Suprapubic skin (tissue), 4 donors: Measurements from ENCODE around the gene SLC28A1. TPM values are rescaled to one million over a fixed set of nuclear protein-coding genes. Genes with fewer than 3 reads are reported as not detected.
"Not testable (repeated sequence)": the region's sequence is repeated elsewhere in the genome, so short reads cannot be mapped to it uniquely, and the experiment has no call there.

Experiments
- DNase-seq, 2 donors: peaks; one replicate each; pipeline ENCODE4 v3.0.0-alpha.2; 2019; ENCODE audit warnings: low spot score in 2 of 2
- H3K27ac ChIP-seq: fragments of 200-600 bp; sonication (generic); one replicate; pipeline ENCODE4 v1.5.1; 2019
- H3K27me3 ChIP-seq: fragments of 200-600 bp; sonication (generic); one replicate; pipeline ENCODE4 v1.5.1; 2019
- H3K36me3 ChIP-seq: fragments of 200-600 bp; sonication (generic); one replicate; pipeline ENCODE4 v1.5.1; 2019
- H3K4me1 ChIP-seq: fragments of 200-600 bp; sonication (generic); one replicate; pipeline ENCODE4 v1.5.1; 2019
- H3K4me3 ChIP-seq: fragments of 200-600 bp; sonication (generic); one replicate; pipeline ENCODE4 v1.5.1; 2019; ENCODE audit warnings: mild to moderate bottlenecking
- H3K9me3 ChIP-seq: fragments of 200-600 bp; sonication (generic); one replicate; pipeline ENCODE4 v1.5.1; 2019
- CTCF ChIP-seq, 2 donors: fragments of 200-600 bp in 1 of 2; fragments of 450-650 bp in 1 of 2; sonication (generic) in 1 of 2; IDR thresholded peaks; one replicate each; pipeline ENCODE4 v1.5.1; 2016 to 2019; ENCODE audit warnings: antibody characterized with exemption in 2 of 2, mild to moderate bottlenecking in 1 of 2, moderate library complexity in 1 of 2
- EP300 ChIP-seq: sonication (generic); formaldehyde crosslinking; IDR thresholded peaks from one replicate; pipeline ENCODE4 v1.6.1; 2017; ENCODE audit warnings: antibody characterized with exemption
- POLR2A ChIP-seq, 2 donors: fragments of 450-650 bp; IDR thresholded peaks; one replicate each; pipeline ENCODE4 v1.6.1; 2017; ENCODE audit warnings: antibody characterized with exemption in 2 of 2, mild to moderate bottlenecking in 2 of 2, moderate library complexity in 2 of 2
- POLR2AphosphoS5 ChIP-seq, 3 donors: sonication (generic); formaldehyde crosslinking; IDR thresholded peaks; one replicate each; pipeline ENCODE4 v1.6.1; 2017; ENCODE audit warnings: antibody characterized with exemption in 3 of 3
- WGBS: methylation state at CpG from one replicate; pipeline ENCODE4 v1.1.5; 2018; 5-methylcytosine and 5-hydroxymethylcytosine counted together
- total RNA-seq, 4 donors: library from RNA; depleted of rRNA; stranded (reverse); fragments of >200 nt; gene quantifications; one replicate each; pipeline ENCODE4 v1.1.0, GENCODE V29; 2016

SLC28A1 gene
- total RNA-seq, 4 donors from 2014 or later = not detected

- TF ChIP-seq POLR2A (IDR thresholded peaks at IDR 0.05) = no peak
- no peak overlapping the region for H3K27ac ChIP-seq
- H3K27me3 ChIP-seq = no peaks in the 10 kb centered on the region
- no peak overlapping the region for H3K4me3 ChIP-seq
- 91% methylated on average over 5 of the region's 5 CpGs for WGBS
- H3K4me1 ChIP-seq = no peaks in the 10 kb centered on the region
- H3K36me3 ChIP-seq = no peaks in the 10 kb centered on the region
- no peak for DNase-seq
- no peaks in the 10 kb centered on the region for H3K9me3 ChIP-seq
Measured at GRCh38 chr15:84874981-84875699, 9.3 kb upstream of the SLC28A1 start.

DNA sequence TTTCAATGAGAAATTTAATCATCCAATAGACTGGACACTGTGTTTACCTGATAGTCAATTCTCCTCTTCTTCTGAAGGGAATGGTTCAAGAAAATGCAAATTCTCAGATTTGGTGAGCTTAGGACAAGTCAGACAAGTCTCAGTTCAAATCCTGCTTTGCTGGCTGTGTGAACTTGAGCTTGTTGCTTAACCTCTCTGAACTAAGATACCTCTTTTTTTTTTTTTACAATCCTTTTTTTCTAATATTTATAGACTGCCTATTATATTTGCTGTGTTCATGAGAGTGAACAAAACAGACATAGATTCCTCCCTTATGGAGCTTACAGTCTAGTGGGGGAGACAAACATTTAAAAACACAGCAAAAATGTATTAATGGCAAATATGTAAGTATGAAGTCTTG, 8.2 kb upstream of the SLC28A1 start:
- DNase-seq = no peak
- Histone ChIP-seq H3K9me3 (no peaks in the 10 kb centered on the region), H3K27me3 (no peaks in the 10 kb centered on the region), H3K36me3 (no peaks in the 10 kb centered on the region), H3K27ac (no peak overlapping the region), H3K4me1 (no peaks in the 10 kb centered on the region), H3K4me3 (no peak overlapping the region)
- TF ChIP-seq CTCF (IDR thresholded peaks at IDR 0.05) (no peak), POLR2AphosphoS5 (IDR thresholded peaks at IDR 0.05) (no peak), EP300 (no peak), POLR2A (IDR thresholded peaks at IDR 0.05) (no peak)

DNA sequence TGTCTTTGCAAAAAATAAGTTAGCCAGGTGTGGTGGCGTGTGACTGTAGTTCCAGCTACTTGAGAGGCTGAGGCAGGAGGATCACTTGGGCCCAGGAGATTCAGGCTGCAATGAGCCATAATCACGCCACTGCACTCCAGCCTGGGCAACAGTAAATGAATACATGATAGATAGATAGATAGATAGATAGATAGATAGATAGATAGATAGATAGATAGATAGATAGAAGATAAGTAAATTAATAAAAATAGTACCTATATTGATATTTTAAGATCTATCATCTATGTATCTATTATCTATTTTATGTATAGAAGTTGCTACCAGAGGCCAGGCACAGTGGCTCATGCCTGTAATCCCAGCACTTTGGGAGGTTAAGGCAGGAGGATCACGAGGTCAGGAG, 6.8 kb upstream of the SLC28A1 start:
- not testable (repeated sequence) for H3K27ac ChIP-seq, DNase-seq, H3K36me3 ChIP-seq, H3K4me3 ChIP-seq, H3K4me1 ChIP-seq, H3K9me3 ChIP-seq, H3K27me3 ChIP-seq
- WGBS = 90% methylated on average over 3 of the region's 3 CpGs

- Histone ChIP-seq H3K4me3 (no peak overlapping the region), H3K27ac (no peak overlapping the region), H3K9me3 (no peaks in the 10 kb centered on the region), H3K36me3 (no peaks in the 10 kb centered on the region), H3K4me1 (no peaks in the 10 kb centered on the region), H3K27me3 (no peaks in the 10 kb centered on the region)
- DNase-seq = no peak
- WGBS = 51% methylated on average over 4 of the region's 4 CpGs
- TF ChIP-seq CTCF (IDR thresholded peaks at IDR 0.05) = peak in 1 of 2 donors; percentile 68
- no peak for TF ChIP-seq POLR2A (IDR thresholded peaks at IDR 0.05)
- no peak for TF ChIP-seq EP300
Measured at GRCh38 chr15:84878504-84878903, 6.0 kb upstream of the SLC28A1 start.

GRCh38 chr15:84879088-84879780, 5.2 kb upstream of the SLC28A1 start:
- H3K27ac ChIP-seq = no peak overlapping the region
- no peak for TF ChIP-seq EP300
- H3K36me3 ChIP-seq = no peaks in the 10 kb centered on the region
- no peak for DNase-seq
- no peaks in the 10 kb centered on the region for H3K4me1 ChIP-seq
- H3K27me3 ChIP-seq = no peaks in the 10 kb centered on the region
- WGBS = 88% methylated on average over 10 of the region's 11 CpGs
- no peaks in the 10 kb centered on the region for H3K9me3 ChIP-seq
- H3K4me3 ChIP-seq = no peak overlapping the region

DNA sequence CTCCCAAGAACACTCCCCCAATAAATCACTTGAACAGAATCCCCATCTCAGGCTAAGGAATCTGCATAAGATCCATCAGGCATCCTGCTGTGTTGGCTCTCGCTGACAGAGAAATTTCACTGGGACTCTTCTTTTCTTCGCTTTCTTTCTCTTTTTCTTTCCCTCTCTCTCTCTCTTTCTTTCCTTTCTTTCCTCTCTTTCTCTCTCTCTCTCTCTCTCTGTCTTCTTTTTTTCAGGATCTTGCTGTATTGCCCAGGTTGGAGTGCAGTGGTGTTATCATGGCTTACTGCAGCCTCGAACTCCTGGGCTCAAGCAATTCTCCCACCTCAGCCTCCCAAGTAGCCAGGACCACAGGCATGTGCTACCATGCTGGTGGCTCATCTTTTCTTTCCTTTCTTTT, 4.5 kb upstream of the SLC28A1 start:
- no peaks in the 10 kb centered on the region for H3K4me1 ChIP-seq
- no peaks in the 10 kb centered on the region for H3K9me3 ChIP-seq
- WGBS = 85% methylated on average over 3 of the region's 3 CpGs
- DNase-seq = no peak
- no peak overlapping the region for H3K4me3 ChIP-seq
- no peaks in the 10 kb centered on the region for H3K27me3 ChIP-seq
- H3K36me3 ChIP-seq = no peaks in the 10 kb centered on the region
- no peak for TF ChIP-seq POLR2A (IDR thresholded peaks at IDR 0.05)
- TF ChIP-seq POLR2AphosphoS5 (IDR thresholded peaks at IDR 0.05) = no peak
- TF ChIP-seq EP300 = no peak
- no peak for TF ChIP-seq CTCF (IDR thresholded peaks at IDR 0.05)
- H3K27ac ChIP-seq = no peak overlapping the region
